ENCODE results near the gene ABCD1. TPM values are rescaled to one million over a fixed set of nuclear protein-coding genes. Genes with fewer than 3 reads are reported as not detected.

Gene ABCD1
- total and polyA plus RNA-seq, 9 of the 15 experiments (the other 6 are each of a cell fraction or from before 2014, with no cell fraction given): 0.07 to 6.9 (median 2.2) TPM

DNA sequence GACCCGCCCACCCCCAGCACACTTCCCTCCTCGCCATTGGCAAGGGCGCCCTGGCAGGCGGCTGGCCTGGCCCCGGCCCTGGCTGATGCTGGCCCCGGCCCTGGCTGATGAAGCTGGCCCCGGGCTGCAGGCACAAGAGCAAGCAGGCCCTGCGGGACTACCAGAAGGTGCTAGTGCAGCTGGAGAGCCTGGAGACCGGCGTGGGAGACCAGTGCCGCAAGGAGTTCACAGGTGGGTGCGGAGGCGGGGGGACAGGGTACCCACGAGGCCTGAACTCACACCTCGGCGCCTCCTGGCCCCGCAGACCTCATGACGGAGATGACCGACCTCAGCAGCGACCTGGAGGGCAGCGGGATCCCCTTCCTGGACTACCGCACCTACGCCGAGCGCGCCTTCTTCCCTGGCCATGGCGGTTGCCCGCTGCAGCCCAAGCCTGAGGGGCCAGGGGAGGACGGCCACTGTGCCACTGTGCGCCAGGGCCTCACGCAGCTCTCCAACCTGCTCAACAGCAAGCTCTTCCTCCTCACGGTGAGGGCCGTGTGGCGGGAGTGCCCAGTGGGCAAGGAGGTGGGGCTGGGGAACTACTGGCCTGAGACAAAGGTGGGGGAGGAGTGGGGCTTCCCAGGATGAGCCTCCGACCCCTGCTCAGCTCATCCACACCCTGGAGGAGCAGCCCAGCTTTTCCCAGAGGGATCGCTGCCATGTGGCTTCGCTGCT lies 50.1 kb downstream of the ABCD1 start:
- POLR2A ChIA-PET: interaction anchor here (0.6 kb wide), 1 partner anchor 849 kb away, joined by 3 read pairs; no protein-coding TSS in a partner anchor
- H2AFZ ChIP-seq (ENCODE audit: low read depth, low read length): no peak overlapping the region
- H3K27me3 ChIP-seq (ENCODE audit: control insufficient read depth in 2 of 2, insufficient read depth in 2 of 2, low read length in 2 of 2): no peaks in the 10 kb centered on the region
- H4K20me1 ChIP-seq (replicated peaks; ENCODE audit: control insufficient read depth, insufficient read depth, low read length): no peaks in the 10 kb centered on the region
- 92% methylated on average over 16 of the region's 37 CpGs for WGBS (ENCODE audit: insufficient coverage, low coverage, missing lambda C conversion rate)
- no peak overlapping the region for H3K4me2 ChIP-seq (ENCODE audit: insufficient read depth, low read length)
- CTCF ChIA-PET (ENCODE audit: low intra/inter-chr PET ratio): no interaction called here
- no peak overlapping the region for H3K27ac ChIP-seq (ENCODE audit: extremely low read depth, low read depth, low read length)
- peaks cover 8 to 83% of the 10 kb centered on the region in 2 experiments; a peak in 4 of 5 replicates for H3K4me1 ChIP-seq (replicated peaks in 1 of 2; ENCODE audit: control insufficient read depth in 2 of 2, insufficient read depth in 2 of 2, low read length in 2 of 2)
- ATAC-seq: no peak
- no peaks in the 10 kb centered on the region for H3K79me2 ChIP-seq (ENCODE audit: control insufficient read depth, insufficient read depth, low read length)
- H3K9me1 ChIP-seq (ENCODE audit: control insufficient read depth, insufficient read depth, low read length): peaks cover 4% of the 10 kb centered on the region
- TF ChIP-seq, protein P1, sequence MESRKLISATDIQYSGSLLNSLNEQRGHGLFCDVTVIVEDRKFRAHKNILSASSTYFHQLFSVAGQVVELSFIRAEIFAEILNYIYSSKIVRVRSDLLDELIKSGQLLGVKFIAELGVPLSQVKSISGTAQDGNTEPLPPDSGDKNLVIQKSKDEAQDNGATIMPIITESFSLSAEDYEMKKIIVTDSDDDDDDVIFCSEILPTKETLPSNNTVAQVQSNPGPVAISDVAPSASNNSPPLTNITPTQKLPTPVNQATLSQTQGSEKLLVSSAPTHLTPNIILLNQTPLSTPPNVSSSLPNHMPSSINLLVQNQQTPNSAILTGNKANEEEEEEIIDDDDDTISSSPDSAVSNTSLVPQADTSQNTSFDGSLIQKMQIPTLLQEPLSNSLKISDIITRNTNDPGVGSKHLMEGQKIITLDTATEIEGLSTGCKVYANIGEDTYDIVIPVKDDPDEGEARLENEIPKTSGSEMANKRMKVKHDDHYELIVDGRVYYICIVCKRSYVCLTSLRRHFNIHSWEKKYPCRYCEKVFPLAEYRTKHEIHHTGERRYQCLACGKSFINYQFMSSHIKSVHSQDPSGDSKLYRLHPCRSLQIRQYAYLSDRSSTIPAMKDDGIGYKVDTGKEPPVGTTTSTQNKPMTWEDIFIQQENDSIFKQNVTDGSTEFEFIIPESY (CRISPR knock-in tag; IDR thresholded peaks at IDR 0.05): peak; percentile 68
- no peak for TF ChIP-seq ZNF384 (IDR thresholded peaks at IDR 0.05; ENCODE audit: low read depth, low read length)
- TF ChIP-seq FOXA3 (CRISPR knock-in tag; conservative IDR thresholded peaks at IDR 0.05 in 1 of 2, IDR thresholded peaks at IDR 0.05 in 1 of 2): no peak
- no peak for TF ChIP-seq ZNF124 (CRISPR knock-in tag; IDR thresholded peaks at IDR 0.05)
- DNase-seq (ENCODE audit: extremely low read depth in 1 of 4, low spot score in 3 of 4): no peak
- no peak overlapping the region for H3K9ac ChIP-seq (ENCODE audit: insufficient read depth in 1 of 2, low read depth in 2 of 2, low read length in 2 of 2)
- in situ Hi-C loops (cut with MboI): no loop called here
- FAIRE-seq: no peak
- no TSS peak for BruUV-seq (replicated peaks)
- no peak overlapping the region for H3K4me3 ChIP-seq
- intact Hi-C loops (cut with micrococcal nuclease): no loop called here
- no peaks in the 10 kb centered on the region for H3K9me3 ChIP-seq (replicated peaks; ENCODE audit: control insufficient read depth, insufficient read depth, low read depth, low read length)
- no peaks in the 10 kb centered on the region for H3K36me3 ChIP-seq (ENCODE audit: control insufficient read depth, insufficient read depth, low read length)
